Neuronal stem cell (in vitro differentiated cells): ENCODE results near the gene RHOU.

Source experiments
- DNase-seq: peaks from one replicate; pipeline ENCODE4 v3.0.0-alpha.2; 2013; ENCODE audit warnings: low spot score
- H2AFZ ChIP-seq: one replicate; pipeline ENCODE4 v1.6.1; 2013; ENCODE audit warnings: mild to moderate bottlenecking, low read length, inconsistent platforms
- H2AK5ac ChIP-seq: 2 replicates; pipeline ENCODE4 v1.6.1; 2013; ENCODE audit warnings: low read depth, mild to moderate bottlenecking, inconsistent platforms, low read length, moderate library complexity, mixed read lengths
- H2BK120ac ChIP-seq: 2 replicates; pipeline ENCODE4 v1.6.1; 2013; ENCODE audit warnings: low read depth, mild to moderate bottlenecking, inconsistent platforms, low read length, moderate library complexity, mixed read lengths
- H2BK12ac ChIP-seq: one replicate; pipeline ENCODE4 v1.6.1; 2013; ENCODE audit warnings: low read length, inconsistent platforms
- H2BK15ac ChIP-seq: 2 replicates; pipeline ENCODE4 v1.6.1; 2013; ENCODE audit warnings: mild to moderate bottlenecking, low read length, inconsistent platforms, mixed read lengths
- H2BK5ac ChIP-seq: one replicate; pipeline ENCODE4 v1.6.1; 2013; ENCODE audit warnings: inconsistent platforms, mild to moderate bottlenecking, low read length, moderate library complexity
- H3K14ac ChIP-seq: one replicate; pipeline ENCODE4 v1.6.1; 2013; ENCODE audit warnings: low read length, inconsistent platforms
- H3K18ac ChIP-seq: 2 replicates; pipeline ENCODE4 v1.6.1; 2013; ENCODE audit warnings: low read length, inconsistent platforms
- H3K23ac ChIP-seq: 2 replicates; pipeline ENCODE4 v1.6.1; 2013; ENCODE audit warnings: low read depth, mild to moderate bottlenecking, mixed read lengths, low read length, inconsistent platforms; ENCODE audit not compliant: poor library complexity
- H3K27ac ChIP-seq: replicated peaks from 3 replicates; pipeline ENCODE4 v1.5.1; 2013; ENCODE audit warnings: low read length, inconsistent platforms
- H3K27me3 ChIP-seq, 3 experiments: 2 replicates each; pipeline ENCODE4 v1.6.1; 2013; ENCODE audit warnings: low read length in 3 of 3, mild to moderate bottlenecking in 2 of 3, inconsistent platforms in 1 of 3, low read depth in 1 of 3, mixed read lengths in 1 of 3, moderate library complexity in 1 of 3; ENCODE audit not compliant: control insufficient read depth in 3 of 3, insufficient read depth in 3 of 3
- H3K36me3 ChIP-seq, 2 donors: replicated peaks in 1 of 2; 2 replicates each; pipeline ENCODE4 v1.6.1; 2013; ENCODE audit warnings: low read length in 2 of 2; ENCODE audit not compliant: control insufficient read depth in 2 of 2, insufficient read depth in 2 of 2
- H3K4ac ChIP-seq: 2 replicates; pipeline ENCODE4 v1.6.1; 2013; ENCODE audit warnings: inconsistent platforms, mild to moderate bottlenecking, low read length, moderate library complexity
- H3K4me1 ChIP-seq, 2 donors: 1 replicate in 1 of 2; 2 replicates in 1 of 2; pipeline ENCODE4 v1.6.1; 2013; ENCODE audit warnings: low read length in 2 of 2, low read depth in 1 of 2; ENCODE audit not compliant: control insufficient read depth in 2 of 2, insufficient read depth in 1 of 2
- H3K4me2 ChIP-seq: one replicate; pipeline ENCODE4 v1.6.1; 2013; ENCODE audit warnings: mild to moderate bottlenecking, low read length, inconsistent platforms; ENCODE audit not compliant: insufficient read depth, poor library complexity, severe bottlenecking
- H3K4me3 ChIP-seq, 2 donors: 2 replicates each; pipeline ENCODE4 v1.5.1; 2013; ENCODE audit warnings: low read length in 2 of 2, mild to moderate bottlenecking in 2 of 2, inconsistent platforms in 1 of 2, moderate library complexity in 1 of 2
- H3K79me1 ChIP-seq: one replicate; pipeline ENCODE4 v1.6.1; 2013; ENCODE audit warnings: low read depth, mild to moderate bottlenecking, inconsistent platforms, low read length, moderate library complexity
- H3K9ac ChIP-seq: one replicate; pipeline ENCODE4 v1.6.1; 2013; ENCODE audit warnings: mild to moderate bottlenecking, low read depth, low read length, inconsistent platforms; ENCODE audit not compliant: poor library complexity
- H3K9me3 ChIP-seq, 2 donors: replicated peaks in 1 of 2; 2 replicates each; pipeline versions ENCODE3 to v1.6.1; 2013; ENCODE audit warnings: low read length in 2 of 2, mild to moderate bottlenecking in 2 of 2, inconsistent platforms in 1 of 2, low read depth in 1 of 2, mixed read lengths in 1 of 2, moderate library complexity in 1 of 2; ENCODE audit not compliant: control insufficient read depth in 2 of 2, insufficient read depth in 1 of 2
- H4K8ac ChIP-seq: one replicate; pipeline ENCODE4 v1.6.1; 2013; ENCODE audit warnings: low read depth, mild to moderate bottlenecking, inconsistent platforms, low read length, moderate library complexity
- H4K91ac ChIP-seq: one replicate; pipeline ENCODE4 v1.6.1; 2013; ENCODE audit warnings: low read length, low read depth, mild to moderate bottlenecking, inconsistent platforms; ENCODE audit not compliant: poor library complexity
- WGBS, 2 donors: extraction: QIAGEN DNeasy Blood & Tissue Kit; methylation state at CpG; one replicate each; pipeline ENCODE4 v1.1.7; 2013; ENCODE audit warnings: missing lambda C conversion rate in 2 of 2, mixed read lengths in 1 of 2; ENCODE audit not compliant: insufficient read length in 2 of 2, insufficient replicate concordance in 1 of 2; ENCODE audit errors: extremely low coverage in 2 of 2; 5-methylcytosine and 5-hydroxymethylcytosine counted together

RHOU gene

DNA sequence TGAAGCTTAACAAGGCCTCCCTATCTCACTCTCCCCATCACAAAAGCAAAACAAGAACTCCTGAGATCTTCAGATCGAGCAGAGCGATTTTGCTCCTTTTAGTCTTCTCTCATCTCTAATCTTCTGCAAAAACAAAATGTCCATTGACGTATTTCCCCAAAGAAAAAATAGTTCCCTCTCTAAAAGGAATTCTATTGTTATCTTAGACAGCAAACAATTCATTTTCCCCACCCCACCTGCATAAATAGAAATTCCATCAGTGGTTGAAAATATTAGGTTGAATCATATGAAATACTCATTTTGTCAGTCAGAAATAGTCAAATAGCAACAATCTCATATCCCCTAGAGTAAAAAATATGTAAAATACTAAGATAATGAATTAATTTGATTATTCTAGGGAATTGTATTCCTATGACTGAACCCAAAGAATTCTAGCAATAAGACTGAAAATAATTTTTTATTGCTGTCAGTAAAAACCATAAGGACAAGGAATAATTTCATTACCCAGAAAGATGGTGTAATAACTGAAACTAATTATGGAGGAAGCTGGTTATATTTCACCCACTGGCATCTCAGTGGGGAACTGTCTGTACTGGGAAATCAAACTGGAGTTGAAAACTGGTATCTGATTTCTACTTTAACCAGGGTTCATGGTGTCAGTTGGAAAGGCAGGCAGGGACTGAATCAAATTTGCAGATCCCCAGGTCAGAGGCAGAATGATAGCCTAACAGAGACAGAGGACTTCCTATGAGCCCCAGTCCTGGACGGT is 51.3 kb downstream of the RHOU start:
- WGBS, 2 donors, result no CpG with 5 or more reads among the region's 4 CpGs
- H3K4me2 ChIP-seq, result no peak overlapping the region
- no peak overlapping the region for H4K8ac ChIP-seq
- H2BK15ac ChIP-seq, result no peak overlapping the region
- no peak for DNase-seq
- H3K79me1 ChIP-seq, result no peaks in the 10 kb centered on the region
- no peak overlapping the region for H3K14ac ChIP-seq
- no peak overlapping the region for H2AK5ac ChIP-seq
- H3K18ac ChIP-seq, result no peak overlapping the region
- no peak overlapping the region for H2AFZ ChIP-seq
- H2BK120ac ChIP-seq, result no peak overlapping the region
- no peaks in the 10 kb centered on the region for H3K27me3 ChIP-seq
- H3K36me3 ChIP-seq, result no peaks in the 10 kb centered on the region
- no peak overlapping the region for H3K4ac ChIP-seq
- no peak overlapping the region for H4K91ac ChIP-seq
- H3K9ac ChIP-seq, result no peak overlapping the region
- no peak overlapping the region for H3K4me3 ChIP-seq
- H3K23ac ChIP-seq, result no peak overlapping the region
- no peak overlapping the region for H3K27ac ChIP-seq
- peaks cover 0 to 3% of the 10 kb centered on the region in 2 donors for H3K4me1 ChIP-seq
- no peaks in the 10 kb centered on the region for H3K9me3 ChIP-seq
- H2BK5ac ChIP-seq, result no peak overlapping the region
- H2BK12ac ChIP-seq, result no peak overlapping the region

DNA sequence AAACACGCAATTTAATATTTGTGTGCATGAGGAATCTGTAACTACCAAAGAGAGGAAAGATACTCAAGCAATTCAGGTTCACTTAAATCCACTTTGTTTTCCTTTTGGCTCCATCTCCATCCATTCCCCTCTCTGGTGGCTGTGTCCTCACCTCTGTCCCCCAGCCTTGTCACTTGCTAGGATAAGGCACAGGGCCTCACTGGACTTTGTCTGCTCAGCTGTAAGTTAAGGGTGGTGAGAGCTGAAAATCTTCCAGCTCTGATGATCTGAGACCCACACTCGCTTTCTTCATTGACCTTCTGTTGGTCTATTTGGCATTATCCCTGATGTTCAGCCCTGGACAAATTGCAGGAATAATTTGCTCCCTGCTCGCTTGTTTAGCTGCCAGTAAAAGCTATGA is 56.5 kb downstream of the RHOU start:
- no peak overlapping the region for H3K9ac ChIP-seq
- no peak overlapping the region for H2BK120ac ChIP-seq
- no peak overlapping the region for H4K91ac ChIP-seq
- no peak overlapping the region for H3K18ac ChIP-seq
- H3K14ac ChIP-seq, result no peak overlapping the region
- H3K27me3 ChIP-seq, result no peaks in the 10 kb centered on the region
- H2BK12ac ChIP-seq, result no peak overlapping the region
- H3K4me3 ChIP-seq, result no peak overlapping the region
- H2AFZ ChIP-seq, result no peak overlapping the region
- no peak overlapping the region for H3K4me2 ChIP-seq
- no peak overlapping the region for H2AK5ac ChIP-seq
- H3K27ac ChIP-seq, result no peak overlapping the region
- no peaks in the 10 kb centered on the region for H3K4me1 ChIP-seq
- H3K23ac ChIP-seq, result no peak overlapping the region
- no peaks in the 10 kb centered on the region for H3K9me3 ChIP-seq
- H3K79me1 ChIP-seq, result no peaks in the 10 kb centered on the region
- H2BK15ac ChIP-seq, result no peak overlapping the region
- H3K4ac ChIP-seq, result no peak overlapping the region
- H2BK5ac ChIP-seq, result no peak overlapping the region
- no CpG with 5 or more reads among the region's 3 CpGs for WGBS, 2 donors
- no peaks in the 10 kb centered on the region for H3K36me3 ChIP-seq
- no peak overlapping the region for H4K8ac ChIP-seq
- no peak for DNase-seq

GRCh38 chr1:228792601-228793000 is 57.3 kb downstream of the RHOU start:
- Histone ChIP-seq H3K23ac (no peak overlapping the region), H4K91ac (no peak overlapping the region), H2BK120ac (no peak overlapping the region), H3K9ac (no peak overlapping the region), H2BK5ac (no peak overlapping the region), H3K27ac (no peak overlapping the region), H4K8ac (no peak overlapping the region), H3K4me2 (no peak overlapping the region), H3K4me1 (no peaks in the 10 kb centered on the region), H3K4ac (no peak overlapping the region), H3K79me1 (no peaks in the 10 kb centered on the region), H3K9me3 (no peaks in the 10 kb centered on the region), H3K4me3 (no peak overlapping the region), H2BK15ac (no peak overlapping the region), H3K36me3 (no peaks in the 10 kb centered on the region), H2AFZ (no peak overlapping the region), H3K27me3 (no peaks in the 10 kb centered on the region), H2AK5ac (no peak overlapping the region), H3K18ac (no peak overlapping the region), H2BK12ac (no peak overlapping the region), H3K14ac (no peak overlapping the region)
- DNase-seq, result no peak
- 100% methylated on average over 1 of the region's 3 CpGs; no CpG with 5 or more reads in 1 of the 2 donors for WGBS, 2 donors

DNA sequence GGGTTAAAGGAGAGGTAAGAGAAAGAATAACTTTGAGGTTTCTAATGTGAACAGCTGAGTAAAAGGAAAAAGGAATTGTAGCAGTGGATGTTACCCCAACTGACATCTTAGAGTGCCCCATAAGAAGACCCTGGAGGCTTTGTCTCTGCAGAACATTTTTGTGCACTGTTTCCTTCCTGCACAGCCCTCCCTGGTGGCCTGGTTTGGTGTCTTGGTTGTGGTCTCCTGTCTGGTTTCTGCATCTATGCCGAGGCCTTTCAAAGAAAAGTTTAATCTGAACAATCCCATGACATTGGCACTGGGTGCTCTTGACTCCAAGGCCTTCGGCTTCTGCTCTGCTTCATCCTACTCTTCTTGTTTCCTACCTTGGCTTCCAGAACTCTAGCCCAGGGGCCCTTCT is 57.8 kb downstream of the RHOU start:
- Histone ChIP-seq H3K4me1 (peaks cover 0 to 4% of the 10 kb centered on the region in 2 donors), H4K91ac (no peak overlapping the region), H2AFZ (no peak overlapping the region), H3K4me2 (no peak overlapping the region), H4K8ac (no peak overlapping the region), H3K9me3 (no peaks in the 10 kb centered on the region), H3K79me1 (no peaks in the 10 kb centered on the region), H3K23ac (no peak overlapping the region), H2BK12ac (no peak overlapping the region), H3K4me3 (no peak overlapping the region), H3K4ac (no peak overlapping the region), H3K36me3 (no peaks in the 10 kb centered on the region), H3K27ac (no peak overlapping the region), H2BK5ac (no peak overlapping the region), H2BK120ac (no peak overlapping the region), H3K9ac (no peak overlapping the region), H3K18ac (no peak overlapping the region), H2AK5ac (no peak overlapping the region), H2BK15ac (no peak overlapping the region), H3K14ac (no peak overlapping the region), H3K27me3 (no peaks in the 10 kb centered on the region)
- no peak for DNase-seq
- WGBS, 2 donors, result no CpG with 5 or more reads among the region's 2 CpGs
